Activated T-helper 17 cell treated with anti-CD3 and anti-CD28 coated beads, Interleukin-2, amount 50 U/mL, for 72 hours (primary cell): ENCODE results near the gene UBTD2. TPM values are rescaled to one million over a fixed set of nuclear protein-coding genes. Genes with fewer than 3 reads are reported as not detected.
A peak's percentile ranks its signal among the peaks of the same experiment; 100 is the strongest.

Source experiments
- ATAC-seq: fragments of 150-1000 bp; cut with Tn5 transposase; replicated peaks from 2 replicates; pipeline ENCODE4 v1.10.0; 2021; ENCODE audit warnings: mild to moderate bottlenecking, moderate library complexity
- H3K27ac Mint-ChIP-seq: one replicate; pipeline ENCODE4 v1.8.0; 2022; ENCODE audit warnings: mixed read lengths
- H3K27me3 Mint-ChIP-seq: one replicate; pipeline ENCODE4 v1.8.0; 2022; ENCODE audit warnings: mixed read lengths
- H3K36me3 Mint-ChIP-seq: one replicate; pipeline ENCODE4 v1.8.0; 2022; ENCODE audit warnings: low read depth, mild to moderate bottlenecking, mixed read lengths
- H3K4me1 Mint-ChIP-seq: one replicate; pipeline ENCODE4 v1.8.0; 2022; ENCODE audit warnings: mixed read lengths
- H3K4me3 Mint-ChIP-seq: one replicate; pipeline ENCODE4 v1.8.0; 2022; ENCODE audit warnings: mild to moderate bottlenecking, mixed read lengths
- H3K9me3 Mint-ChIP-seq: one replicate; pipeline ENCODE4 v1.8.0; 2022; ENCODE audit warnings: mixed read lengths
- total RNA-seq, 2 donors: library from RNA; stranded (reverse); gene quantifications; one replicate each; pipeline ENCODE4 v1.2.3, GENCODE V29; 2022

The UBTD2 gene
- total RNA-seq, 2 donors from 2014 or later: 7.7 to 8.3 TPM

DNA sequence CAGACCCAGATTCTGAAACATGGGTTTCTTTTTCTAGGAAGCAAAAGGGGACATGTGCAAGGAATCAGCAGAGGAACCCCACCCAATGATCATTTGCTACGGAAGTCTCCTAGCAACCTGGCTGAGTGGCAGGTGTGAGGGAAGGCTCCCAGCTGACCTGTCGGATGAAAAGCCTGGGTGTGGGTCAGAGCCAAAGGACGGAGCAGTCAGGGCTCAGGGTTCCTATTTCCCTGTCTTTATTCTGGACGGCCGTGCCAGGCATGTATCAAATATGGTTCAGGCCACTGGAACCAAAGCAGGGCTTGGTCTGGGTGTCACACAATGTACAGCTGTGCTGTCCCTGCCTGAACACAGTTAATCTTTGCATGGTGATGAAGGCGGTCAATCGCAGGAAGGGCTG lies 115.7 kb downstream of the UBTD2 start:
- Mint-ChIP-seq H3K4me3 (peak overlapping the region; percentile 4), H3K4me1 (peaks cover 48% of the 10 kb centered on the region), H3K9me3 (peaks cover 4% of the 10 kb centered on the region), H3K27ac (peak overlapping the region; percentile 98), H3K36me3 (peaks cover 61% of the 10 kb centered on the region), H3K27me3 (no peaks in the 10 kb centered on the region)
- no peak for ATAC-seq

DNA sequence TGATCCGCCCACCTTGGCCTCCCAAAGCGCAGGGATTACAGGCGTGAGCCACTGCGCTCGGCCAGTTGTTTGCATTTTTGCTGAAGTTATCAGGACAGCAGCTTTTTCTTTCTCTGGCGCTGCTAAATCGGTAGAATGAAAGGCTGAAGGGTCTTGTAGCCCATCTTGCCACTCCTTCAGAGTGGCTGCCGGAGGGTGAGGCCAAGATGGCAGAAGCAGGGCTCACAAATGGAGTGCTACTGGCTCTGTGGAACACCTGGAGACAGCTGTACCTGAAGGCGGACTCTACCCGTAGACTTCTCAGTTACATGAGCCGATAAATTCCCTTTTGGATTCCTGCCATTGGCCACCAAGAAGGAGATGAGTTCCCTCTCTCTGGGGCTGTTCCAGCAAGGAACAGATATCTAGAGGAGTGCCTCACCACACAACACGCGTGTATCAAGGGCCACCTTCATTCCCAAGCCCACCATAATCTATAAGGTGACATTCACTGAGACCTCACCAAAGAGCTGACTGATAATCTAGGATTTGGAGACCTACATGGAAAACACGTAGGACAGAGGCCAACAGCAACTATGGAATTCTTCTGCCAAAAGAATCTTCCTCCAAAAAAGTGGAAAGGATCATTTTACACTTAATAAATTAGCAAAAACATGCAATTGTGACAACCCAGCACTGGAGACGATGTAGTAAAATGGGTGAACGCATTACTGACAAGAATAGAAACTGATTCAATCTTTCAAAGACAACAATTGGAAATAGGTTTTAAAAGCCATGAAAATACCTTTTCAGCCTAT lies 117.3 kb downstream of the UBTD2 start:
- Mint-ChIP-seq H3K4me3 (peak overlapping the region; percentile 4), H3K36me3 (peaks cover 63% of the 10 kb centered on the region), H3K4me1 (peaks cover 47% of the 10 kb centered on the region), H3K27ac (peak overlapping the region; percentile 98), H3K27me3 (no peaks in the 10 kb centered on the region), H3K9me3 (peaks cover 4% of the 10 kb centered on the region)
- no peak for ATAC-seq

DNA sequence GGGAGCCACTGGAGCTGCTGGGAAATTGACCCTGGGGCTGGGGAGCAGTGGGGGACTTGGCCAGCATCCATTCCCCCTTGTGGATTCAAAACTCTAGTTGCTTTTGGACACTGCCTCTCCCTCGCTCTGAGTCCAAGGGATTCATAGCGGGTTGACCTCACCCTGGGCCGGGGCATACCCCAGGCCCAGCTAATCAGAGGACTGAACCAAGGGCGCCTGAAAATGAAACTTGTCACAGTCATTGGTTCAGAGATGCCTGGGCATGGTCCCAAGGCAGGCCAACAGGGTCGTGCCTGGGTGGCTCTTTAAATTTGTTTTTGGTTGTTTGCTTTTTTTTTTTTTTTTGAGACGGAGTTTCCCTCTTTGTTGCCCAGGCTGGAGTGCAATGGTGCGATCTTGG lies 118.1 kb downstream of the UBTD2 start:
- H3K36me3 Mint-ChIP-seq: peaks cover 61% of the 10 kb centered on the region
- peak overlapping the region; percentile 13 for H3K4me3 Mint-ChIP-seq
- peaks cover 48% of the 10 kb centered on the region for H3K4me1 Mint-ChIP-seq
- peak; percentile 49 for ATAC-seq
- H3K27me3 Mint-ChIP-seq: no peaks in the 10 kb centered on the region
- peak overlapping the region; percentile 76 for H3K27ac Mint-ChIP-seq
- H3K9me3 Mint-ChIP-seq: peaks cover 4% of the 10 kb centered on the region

DNA sequence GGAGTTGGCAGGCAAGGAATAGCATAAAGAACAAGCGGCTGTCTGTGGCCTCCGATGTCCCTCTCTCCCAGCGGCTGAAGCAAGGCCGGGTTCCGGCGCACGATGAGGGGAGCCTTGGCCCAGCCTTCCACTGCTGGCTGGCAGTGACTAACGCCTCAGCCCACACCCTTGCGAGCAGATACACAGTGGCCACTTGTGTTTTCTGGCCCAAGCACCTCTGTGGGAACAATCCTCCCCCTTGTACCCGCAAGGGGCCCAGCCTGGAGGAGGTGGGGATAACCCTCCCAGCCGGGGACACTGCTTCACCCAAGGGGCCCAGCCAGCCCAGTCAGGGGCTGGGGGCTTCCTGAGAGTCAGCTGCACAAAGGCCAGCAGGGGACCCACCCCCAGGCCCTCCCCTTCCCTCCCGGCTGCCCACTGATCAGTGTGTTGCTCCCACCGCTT lies 118.8 kb downstream of the UBTD2 start:
- Mint-ChIP-seq H3K4me3 (no peak overlapping the region), H3K27ac (peak overlapping the region; percentile 76)

DNA sequence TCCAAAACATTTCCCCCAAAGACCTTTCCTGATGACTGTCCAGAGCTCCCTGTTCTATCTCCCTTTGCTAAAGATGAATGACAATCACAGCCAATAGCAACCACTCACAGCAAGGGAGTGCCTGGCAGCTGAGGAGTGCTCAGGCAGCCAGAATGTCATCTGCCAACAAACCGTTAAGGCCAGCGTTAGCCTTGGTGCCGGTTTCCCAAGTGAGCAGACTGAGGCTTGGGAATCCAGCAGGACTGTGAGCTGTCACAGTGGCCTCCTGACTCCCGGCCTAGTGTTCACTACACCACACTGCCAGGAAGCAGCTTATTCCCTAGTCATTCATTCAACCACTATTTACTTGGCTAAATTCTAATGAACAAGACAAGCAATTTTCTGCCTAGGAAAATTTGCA lies 120.2 kb downstream of the UBTD2 start:
- H3K9me3 Mint-ChIP-seq: no peaks in the 10 kb centered on the region
- H3K4me3 Mint-ChIP-seq: no peak overlapping the region
- no peaks in the 10 kb centered on the region for H3K27me3 Mint-ChIP-seq
- H3K27ac Mint-ChIP-seq: peak overlapping the region; percentile 81
- peaks cover 38% of the 10 kb centered on the region for H3K4me1 Mint-ChIP-seq
- peaks cover 52% of the 10 kb centered on the region for H3K36me3 Mint-ChIP-seq
- no peak for ATAC-seq

More for the DNA sequence above, 118.8 kb downstream of the UBTD2 start:
- ATAC-seq: peak; percentile 33
- peaks cover 55% of the 10 kb centered on the region for H3K36me3 Mint-ChIP-seq
- peaks cover 42% of the 10 kb centered on the region for H3K4me1 Mint-ChIP-seq
- H3K9me3 Mint-ChIP-seq: no peaks in the 10 kb centered on the region
- no peaks in the 10 kb centered on the region for H3K27me3 Mint-ChIP-seq

DNA sequence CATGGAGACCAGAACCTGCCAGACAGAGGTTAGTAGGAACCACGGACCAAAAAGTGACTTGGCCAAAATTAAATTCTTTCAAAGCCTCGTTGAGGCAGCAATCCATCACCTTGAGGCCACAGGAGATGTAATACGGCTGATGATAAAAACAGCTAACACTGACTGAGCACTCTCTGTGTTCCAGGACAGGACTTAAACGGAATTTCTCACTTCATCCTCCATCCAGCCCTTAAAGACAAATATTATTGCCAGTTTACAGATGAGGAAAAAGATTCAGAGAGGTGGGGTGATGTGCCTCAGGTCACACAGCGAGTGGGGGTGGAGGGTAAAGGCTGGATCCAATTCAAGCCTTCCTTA lies 120.6 kb downstream of the UBTD2 start:
- Mint-ChIP-seq H3K9me3 (no peaks in the 10 kb centered on the region), H3K4me3 (no peak overlapping the region), H3K36me3 (peaks cover 53% of the 10 kb centered on the region), H3K27ac (peak overlapping the region; percentile 81), H3K27me3 (no peaks in the 10 kb centered on the region), H3K4me1 (peaks cover 34% of the 10 kb centered on the region)
- no peak for ATAC-seq

DNA sequence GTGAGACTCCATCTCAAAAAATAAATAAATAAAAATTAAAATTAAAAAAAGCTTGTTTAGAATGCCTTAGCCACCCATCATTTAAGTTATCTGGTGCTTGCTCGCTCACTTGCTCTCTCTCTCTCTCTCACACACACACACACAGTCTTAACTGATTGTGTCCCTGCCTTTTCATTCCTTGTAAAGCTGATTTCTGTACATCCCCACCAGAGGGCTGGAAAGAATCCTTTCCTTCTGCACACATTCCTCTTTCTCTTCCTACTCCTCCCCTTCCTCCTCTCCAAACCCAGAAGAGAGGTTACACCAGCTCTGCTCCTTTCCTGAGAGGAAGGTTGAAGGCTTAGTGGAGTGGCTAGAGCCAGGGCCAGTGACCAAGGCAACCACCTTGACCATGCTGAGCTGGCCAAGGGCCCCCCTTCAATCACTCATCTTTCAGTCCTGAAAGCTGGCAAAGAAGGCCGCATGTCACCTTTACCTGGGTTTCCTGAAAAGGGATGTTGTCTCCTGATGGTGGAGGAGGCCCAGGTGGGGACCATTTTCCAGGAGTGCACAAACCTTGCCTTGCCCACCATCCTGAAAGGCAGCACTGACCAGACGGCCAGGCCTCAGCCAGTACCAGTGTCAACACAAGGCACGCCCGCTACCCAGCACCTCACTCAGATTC lies 121.1 kb downstream of the UBTD2 start:
- Mint-ChIP-seq H3K4me1 (peaks cover 29% of the 10 kb centered on the region), H3K36me3 (peaks cover 52% of the 10 kb centered on the region), H3K9me3 (no peaks in the 10 kb centered on the region), H3K27ac (peak overlapping the region; percentile 81), H3K4me3 (peak overlapping the region; percentile 14), H3K27me3 (no peaks in the 10 kb centered on the region)
- no peak for ATAC-seq

DNA sequence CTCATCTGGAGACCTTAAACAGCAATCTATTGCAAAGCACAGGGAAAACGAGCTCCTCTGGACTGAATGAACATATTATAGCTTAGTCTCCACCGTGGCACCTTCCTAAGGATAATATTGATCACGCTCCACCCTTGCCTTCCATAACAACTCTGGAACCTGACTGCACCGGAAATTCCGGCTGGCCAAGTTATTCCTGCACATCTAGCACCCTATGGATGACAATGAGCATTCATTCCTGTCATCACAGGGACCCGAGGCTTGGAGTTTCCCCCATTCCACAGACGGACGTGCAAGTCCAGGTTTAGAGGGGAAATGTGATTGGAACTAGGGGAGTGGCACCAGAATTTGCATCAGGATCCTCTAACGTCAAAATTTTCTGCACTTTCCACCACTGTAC lies 123.1 kb downstream of the UBTD2 start:
- Mint-ChIP-seq H3K27ac (peak overlapping the region; percentile 5), H3K9me3 (no peaks in the 10 kb centered on the region), H3K27me3 (no peaks in the 10 kb centered on the region), H3K4me1 (peaks cover 33% of the 10 kb centered on the region), H3K4me3 (no peak overlapping the region), H3K36me3 (peaks cover 53% of the 10 kb centered on the region)
- ATAC-seq: no peak

Other genes starting within 250 kb of the UBTD2 start
- 100 to 1,000 TPM; 140 to 158 TPM for gene STK10, start 95.5 kb downstream of the UBTD2 start, total RNA-seq
- gene EFCAB9, start 89.6 kb downstream of the UBTD2 start, total RNA-seq: not detected
- under 1 TPM; 0.08 to 0.09 TPM for gene SH3PXD2B, start 170.8 kb upstream of the UBTD2 start, total RNA-seq